NCI-H1436 (cell line): ENCODE measurements around the gene VAMP3.

Experiments used
- DNase-seq: peaks from one replicate; lab custom pipeline; 2025; lab: John Stamatoyannopoulos, UW

Gene VAMP3

GRCh38 chr1:7813677-7814373, 42.7 kb downstream of the VAMP3 start:
- DNase-seq, result no peak

GRCh38 chr1:7821282-7821681, 50.2 kb downstream of the VAMP3 start:
- no peak for DNase-seq

- no peak for DNase-seq
Measured at GRCh38 chr1:7824701-7825100, 53.6 kb downstream of the VAMP3 start.

GRCh38 chr1:7826363-7826762, 55.3 kb downstream of the VAMP3 start:
- no peak for DNase-seq

- DNase-seq, result no peak
Measured at GRCh38 chr1:7827126-7827955, 56.2 kb downstream of the VAMP3 start.
